GM08714 (cell line): ENCODE results near the gene PCSK1N.
"Not testable (repeated sequence)": the region's sequence is repeated elsewhere in the genome, so short reads cannot be mapped to it uniquely, and the experiment has no call there.

Experiments used
- H3K4me3 ChIP-seq: fragments of 200-500 bp; sonication (Bioruptor generic); 2 replicates; pipeline ENCODE4 v1.5.1; 2014; ENCODE audit warnings: mild to moderate bottlenecking, low read length, inconsistent platforms
- ZNF274 ChIP-seq: IDR thresholded peaks from 2 replicates; pipeline ENCODE4 v1.6.1; 2012; ENCODE audit warnings: mild to moderate bottlenecking, low read depth, low read length

The PCSK1N gene, protein sequence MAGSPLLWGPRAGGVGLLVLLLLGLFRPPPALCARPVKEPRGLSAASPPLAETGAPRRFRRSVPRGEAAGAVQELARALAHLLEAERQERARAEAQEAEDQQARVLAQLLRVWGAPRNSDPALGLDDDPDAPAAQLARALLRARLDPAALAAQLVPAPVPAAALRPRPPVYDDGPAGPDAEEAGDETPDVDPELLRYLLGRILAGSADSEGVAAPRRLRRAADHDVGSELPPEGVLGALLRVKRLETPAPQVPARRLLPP

DNA sequence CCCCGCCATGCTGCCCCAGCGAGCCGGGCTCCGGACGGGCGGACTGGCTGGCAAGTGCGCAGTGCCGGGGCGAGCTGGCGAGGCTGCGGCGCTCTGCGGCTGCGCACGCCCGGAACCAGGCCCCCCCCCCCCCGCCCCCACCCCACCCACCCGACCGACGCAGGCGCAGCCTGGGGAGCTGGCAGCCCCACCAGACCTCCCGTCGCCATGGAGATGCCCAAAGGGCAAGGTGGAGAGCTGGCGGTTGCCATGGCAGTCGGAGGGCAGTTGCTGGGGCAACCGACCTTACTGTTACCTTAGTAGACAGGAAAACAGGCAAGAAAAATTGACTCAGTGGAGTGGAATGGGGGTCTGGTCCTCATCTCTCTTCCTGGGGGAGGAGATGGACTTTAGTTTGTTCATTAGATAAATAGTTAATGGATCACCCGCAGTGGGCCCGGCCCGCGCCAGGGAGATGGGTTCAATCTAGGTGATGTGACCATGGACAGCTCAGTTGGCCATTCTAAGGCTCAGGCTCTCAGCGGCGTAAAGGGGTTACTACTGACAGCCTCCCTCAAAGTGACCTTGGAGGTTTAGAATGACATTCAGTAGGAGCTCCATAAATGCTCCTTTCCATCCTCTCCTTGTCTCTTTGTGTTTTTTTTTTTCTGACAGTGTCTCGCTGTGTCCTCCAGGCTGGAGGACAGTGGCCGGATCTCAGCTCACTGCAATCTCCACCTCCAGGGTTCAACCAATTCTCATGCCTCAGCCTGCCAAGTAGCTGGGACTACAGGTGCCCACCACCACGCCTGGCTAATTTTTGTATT is at the start of gene PCSK1N:
Gene PCSK1N, minus strand, starts transcription at position 87 of the 806 bp plus-strand sequence. Its CDS starts 78 bp downstream, at position 9.
- no peak within 1 kb of the TSS for H3K4me3 ChIP-seq
- TF ChIP-seq ZNF274, result no peak

DNA sequence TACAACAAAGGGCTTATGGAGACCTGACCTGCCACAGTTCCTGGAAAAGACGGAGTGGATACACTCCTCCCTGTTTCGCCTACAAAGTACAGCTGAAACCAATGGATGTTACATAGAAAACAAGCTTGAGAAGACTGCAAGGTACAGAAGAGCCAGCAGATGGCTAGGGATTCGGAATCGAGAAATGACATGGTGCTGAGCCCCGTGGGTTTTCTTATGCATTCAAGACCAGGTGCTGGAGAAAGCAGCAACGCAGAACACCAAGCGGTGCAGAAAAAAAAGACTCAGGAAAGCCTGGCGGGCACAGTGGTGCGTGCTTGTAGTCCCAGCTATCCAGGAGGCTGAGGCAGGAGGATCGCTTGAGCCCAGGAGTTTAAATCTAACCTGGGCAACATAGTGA is 48.3 kb upstream of the PCSK1N start:
- no peak overlapping the region for H3K4me3 ChIP-seq
- TF ChIP-seq ZNF274, result no peak

GRCh38 chrX:48876944-48877343 is 41.5 kb upstream of the PCSK1N start:
- not testable (repeated sequence) for H3K4me3 ChIP-seq

DNA sequence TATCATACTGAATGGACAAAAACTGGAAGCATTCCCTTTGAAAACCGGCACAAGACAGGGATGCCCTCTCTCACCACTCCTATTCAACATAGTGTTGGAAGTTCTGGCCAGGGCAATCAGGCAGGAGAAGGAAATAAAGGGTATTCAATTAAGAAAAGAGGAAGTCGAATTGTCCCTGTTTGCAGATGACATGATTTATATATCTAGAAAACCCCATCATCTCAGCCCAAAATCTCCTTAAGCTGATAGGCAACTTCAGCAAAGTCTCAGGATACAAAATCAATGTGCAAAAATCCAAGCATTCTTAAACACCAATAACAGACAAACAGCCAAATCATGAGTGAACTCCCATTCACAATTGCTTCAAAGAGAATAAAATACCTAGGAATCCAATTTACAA is 36.6 kb upstream of the PCSK1N start:
- H3K4me3 ChIP-seq, result not testable (repeated sequence)

- H3K4me3 ChIP-seq, result no peak overlapping the region
- TF ChIP-seq ZNF274, result no peak
These were observed 28.8 kb upstream of the PCSK1N start for GRCh38 chrX:48864210-48864609.

GRCh38 chrX:48854898-48855297 is 19.5 kb upstream of the PCSK1N start:
- no peak for TF ChIP-seq ZNF274
- no peak overlapping the region for H3K4me3 ChIP-seq

DNA sequence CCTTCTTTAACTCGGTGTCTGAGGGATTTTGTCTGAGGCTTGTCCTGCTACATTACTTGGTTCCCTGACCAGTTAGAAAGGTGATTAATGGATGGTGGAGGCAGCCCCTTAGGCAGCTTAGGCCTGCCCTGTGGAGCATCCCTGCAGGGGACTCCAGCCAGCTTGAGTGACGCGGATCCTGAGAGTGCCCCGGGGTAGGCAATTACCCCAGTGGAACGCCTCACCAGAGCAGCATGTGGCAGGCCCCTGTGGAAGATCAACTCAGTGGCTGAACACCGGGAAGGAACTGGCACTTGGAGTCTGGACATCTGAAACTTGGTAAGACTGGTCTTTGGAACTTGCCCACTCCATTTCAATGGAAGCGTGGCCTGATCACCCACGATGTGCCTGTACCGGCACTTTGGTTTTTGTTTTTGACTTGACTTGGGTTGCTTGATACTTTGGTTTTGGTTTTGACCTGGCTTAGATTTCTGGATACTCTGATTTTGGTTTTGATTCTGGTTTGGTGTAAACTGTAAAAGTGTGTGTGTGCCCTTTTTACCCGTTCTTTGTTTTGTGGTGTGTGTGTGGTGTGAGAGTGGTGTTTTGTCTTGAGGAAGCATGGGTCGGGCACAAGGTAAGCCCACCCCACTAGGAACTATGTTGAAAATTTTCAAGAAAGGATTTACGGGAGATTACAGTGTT is 18.9 kb upstream of the PCSK1N start:
- H3K4me3 ChIP-seq, result not testable (repeated sequence)

DNA sequence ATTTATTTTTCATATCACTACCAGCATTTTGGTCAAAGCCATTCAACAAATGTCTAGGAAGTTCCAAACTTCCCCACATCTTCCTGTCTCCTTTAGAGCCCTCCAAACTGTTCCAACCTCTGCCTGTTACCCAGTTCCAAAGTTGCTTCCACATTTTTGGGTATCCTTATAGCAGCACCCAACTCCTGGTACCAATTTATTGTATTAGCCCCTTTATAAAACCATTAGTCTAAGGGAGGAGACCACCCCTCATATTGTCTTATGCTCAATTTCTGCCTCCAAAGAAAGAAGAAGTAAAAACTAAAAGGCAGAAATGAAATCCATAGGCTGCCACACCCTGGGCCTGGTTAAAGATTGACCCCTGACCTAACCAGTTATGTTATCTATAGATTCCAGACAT is 18.1 kb upstream of the PCSK1N start:
- H3K4me3 ChIP-seq, result not testable (repeated sequence)

DNA sequence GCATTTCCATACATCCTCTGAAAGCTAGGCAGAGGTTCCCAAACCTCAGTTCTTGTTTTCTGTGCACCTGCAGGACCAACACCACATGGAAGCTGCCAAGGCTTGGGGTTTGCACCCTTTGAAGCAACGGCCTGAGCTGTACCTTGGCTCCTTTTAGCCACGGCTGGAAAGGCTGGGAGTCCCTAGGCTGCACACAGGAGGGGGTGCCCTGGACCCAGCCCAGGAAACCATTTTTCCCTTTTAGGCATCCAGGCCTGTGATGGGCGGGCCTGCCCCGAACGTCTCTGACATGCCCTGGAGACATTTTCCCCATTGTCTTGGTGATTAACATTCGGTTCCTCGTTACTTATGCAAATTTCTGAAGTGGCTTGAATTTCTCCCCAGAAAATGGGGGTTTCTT is 17.4 kb upstream of the PCSK1N start:
- TF ChIP-seq ZNF274, result no peak
- H3K4me3 ChIP-seq, result no peak overlapping the region

GRCh38 chrX:48848847-48849246 is 13.4 kb upstream of the PCSK1N start:
- TF ChIP-seq ZNF274, result no peak
- no peak overlapping the region for H3K4me3 ChIP-seq

- no peak for TF ChIP-seq ZNF274
- no peak overlapping the region for H3K4me3 ChIP-seq
These were observed 4.3 kb upstream of the PCSK1N start for GRCh38 chrX:48839686-48840085.

DNA sequence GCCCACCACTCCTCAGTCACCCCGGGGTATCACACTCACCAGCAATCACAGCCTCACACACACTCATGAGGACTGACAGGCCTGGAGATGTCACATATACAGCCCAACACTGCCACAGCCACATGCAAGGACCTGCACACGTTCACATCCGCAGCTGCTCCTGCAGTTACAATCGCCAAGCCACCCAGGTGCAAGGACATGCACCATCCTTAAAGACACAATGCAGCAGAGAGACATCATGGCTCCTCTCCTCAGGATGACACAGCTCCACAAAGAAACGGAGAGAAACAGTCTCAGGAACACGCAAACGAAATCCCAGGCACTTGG is 1.1 kb downstream of the PCSK1N start:
- no peak overlapping the region for H3K4me3 ChIP-seq

DNA sequence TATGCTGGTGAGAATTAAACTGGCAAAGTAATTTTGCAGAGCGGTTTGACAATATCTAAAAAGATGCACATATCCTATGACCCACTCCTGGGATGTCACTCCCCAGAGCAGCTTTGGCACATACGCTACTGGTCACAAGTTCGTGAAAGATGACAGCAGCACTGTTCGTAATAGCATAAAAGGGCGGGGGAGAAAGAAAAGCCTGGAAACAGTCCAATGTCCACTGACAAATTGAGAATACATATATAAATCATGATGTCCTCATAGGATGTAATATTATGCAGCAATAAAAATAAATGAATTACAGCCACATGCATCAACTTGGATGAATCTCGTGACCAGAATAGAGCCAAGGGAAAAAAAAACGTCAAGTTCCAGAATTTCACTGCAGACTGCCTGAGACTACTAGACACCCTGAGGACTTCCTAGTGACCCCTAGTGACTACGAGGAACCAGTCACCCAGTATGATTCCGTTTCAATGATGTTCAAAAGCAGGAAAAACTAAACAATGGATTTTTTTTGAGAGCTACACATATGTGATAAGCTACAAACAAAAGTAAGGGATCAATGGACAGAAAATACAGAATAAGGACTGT is 1.8 kb downstream of the PCSK1N start:
- no peak for TF ChIP-seq ZNF274
- H3K4me3 ChIP-seq, result no peak overlapping the region

More for the DNA sequence above, 1.1 kb downstream of the PCSK1N start:
- no peak for TF ChIP-seq ZNF274

- H3K4me3 ChIP-seq, result no peak overlapping the region
These were observed 3.5 kb downstream of the PCSK1N start for GRCh38 chrX:48831909-48832291.

More at GRCh38 chrX:48831909-48832291, 3.5 kb downstream of the PCSK1N start:
- no peak for TF ChIP-seq ZNF274
